Lower lobe of right lung (tissue), 2 donors: ENCODE measurements around the gene PLOD3. TPM values are rescaled to one million over a fixed set of nuclear protein-coding genes. Genes with fewer than 3 reads are reported as not detected.

Experiments used
- ATAC-seq, 2 donors: fragments of 200-7000 bp; cut with Tn5 transposase; one replicate each; pipeline ENCODE4 v1.9.1; 2020 to 2022; ENCODE audit warnings: mild to moderate bottlenecking in 2 of 2, moderate library complexity in 2 of 2
- DNase-seq: peaks from one replicate; pipeline ENCODE4 v3.0.0-alpha.2; 2020
- H3K27ac ChIP-seq: fragments of 200-600 bp; one replicate; pipeline ENCODE4 v1.8.0; 2022
- H3K27me3 ChIP-seq: fragments of 200-600 bp; one replicate; pipeline ENCODE4 v1.8.0; 2022; ENCODE audit warnings: low read depth
- H3K36me3 ChIP-seq: fragments of 200-600 bp; one replicate; pipeline ENCODE4 v1.8.0; 2022; ENCODE audit warnings: mild to moderate bottlenecking
- H3K4me1 ChIP-seq: fragments of 200-600 bp; one replicate; pipeline ENCODE4 v1.8.0; 2022
- H3K4me3 ChIP-seq: fragments of 200-600 bp; one replicate; pipeline ENCODE4 v1.8.0; 2022; ENCODE audit warnings: mild to moderate bottlenecking
- H3K9me3 ChIP-seq: fragments of 200-600 bp; one replicate; pipeline ENCODE4 v1.8.0; 2022
- intact Hi-C: fragments of 100-400 bp; cut with DNase I; formaldehyde crosslinking; loops from one replicate; pipeline ENCODE4 v1.11.0; 2022
- total RNA-seq: library from RNA; stranded (reverse); fragmentation: NEBNext Ultra II Directional; extraction: Animal tissue kit (Norgen Biotek cat#: 25700); gene quantifications from one replicate; pipeline ENCODE4 v1.2.1, GENCODE V29; 2021
- TF ChIP-seq, protein P1 (sequence below): fragments of 200-600 bp; IDR thresholded peaks from one replicate; pipeline ENCODE4 v1.8.0; 2022; ENCODE audit warnings: antibody characterized with exemption, mild to moderate bottlenecking
- donor health status: DM: no; HTN: yes; CAD: no; lungs with severe emphysema.

Gene PLOD3
- total RNA-seq, 1 donor from 2014 or later = 87.9 TPM

DNA sequence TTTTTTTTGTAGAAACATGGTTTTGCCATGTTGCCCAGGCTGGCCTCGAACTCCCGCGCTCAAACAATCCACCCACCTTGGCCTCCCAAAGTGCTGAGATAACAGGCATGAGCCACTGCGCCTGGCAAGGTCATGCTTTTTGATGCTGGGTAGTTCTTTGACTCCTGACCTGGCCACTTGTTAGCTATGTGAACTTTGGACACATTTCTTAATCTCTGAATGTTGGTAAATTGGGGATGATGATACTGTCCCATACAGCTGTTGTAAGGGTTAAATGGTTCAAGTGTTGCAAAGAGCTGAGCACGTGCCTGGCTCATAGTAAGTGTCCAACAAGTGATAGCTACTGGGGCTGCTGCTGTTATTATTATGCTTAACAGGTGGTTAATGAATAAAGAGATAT lies 2.9 kb upstream of the PLOD3 start:
- ATAC-seq (no peak), DNase-seq (no peak)
- Histone ChIP-seq H3K4me1 (peaks cover 30% of the 10 kb centered on the region), H3K9me3 (no peaks in the 10 kb centered on the region), H3K36me3 (peaks cover 47% of the 10 kb centered on the region), H3K27me3 (no peaks in the 10 kb centered on the region), H3K27ac (no peak overlapping the region), H3K4me3 (no peak overlapping the region)
- TF ChIP-seq, protein P1, sequence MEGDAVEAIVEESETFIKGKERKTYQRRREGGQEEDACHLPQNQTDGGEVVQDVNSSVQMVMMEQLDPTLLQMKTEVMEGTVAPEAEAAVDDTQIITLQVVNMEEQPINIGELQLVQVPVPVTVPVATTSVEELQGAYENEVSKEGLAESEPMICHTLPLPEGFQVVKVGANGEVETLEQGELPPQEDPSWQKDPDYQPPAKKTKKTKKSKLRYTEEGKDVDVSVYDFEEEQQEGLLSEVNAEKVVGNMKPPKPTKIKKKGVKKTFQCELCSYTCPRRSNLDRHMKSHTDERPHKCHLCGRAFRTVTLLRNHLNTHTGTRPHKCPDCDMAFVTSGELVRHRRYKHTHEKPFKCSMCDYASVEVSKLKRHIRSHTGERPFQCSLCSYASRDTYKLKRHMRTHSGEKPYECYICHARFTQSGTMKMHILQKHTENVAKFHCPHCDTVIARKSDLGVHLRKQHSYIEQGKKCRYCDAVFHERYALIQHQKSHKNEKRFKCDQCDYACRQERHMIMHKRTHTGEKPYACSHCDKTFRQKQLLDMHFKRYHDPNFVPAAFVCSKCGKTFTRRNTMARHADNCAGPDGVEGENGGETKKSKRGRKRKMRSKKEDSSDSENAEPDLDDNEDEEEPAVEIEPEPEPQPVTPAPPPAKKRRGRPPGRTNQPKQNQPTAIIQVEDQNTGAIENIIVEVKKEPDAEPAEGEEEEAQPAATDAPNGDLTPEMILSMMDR = no peak
- intact Hi-C loops = no loop called here

DNA sequence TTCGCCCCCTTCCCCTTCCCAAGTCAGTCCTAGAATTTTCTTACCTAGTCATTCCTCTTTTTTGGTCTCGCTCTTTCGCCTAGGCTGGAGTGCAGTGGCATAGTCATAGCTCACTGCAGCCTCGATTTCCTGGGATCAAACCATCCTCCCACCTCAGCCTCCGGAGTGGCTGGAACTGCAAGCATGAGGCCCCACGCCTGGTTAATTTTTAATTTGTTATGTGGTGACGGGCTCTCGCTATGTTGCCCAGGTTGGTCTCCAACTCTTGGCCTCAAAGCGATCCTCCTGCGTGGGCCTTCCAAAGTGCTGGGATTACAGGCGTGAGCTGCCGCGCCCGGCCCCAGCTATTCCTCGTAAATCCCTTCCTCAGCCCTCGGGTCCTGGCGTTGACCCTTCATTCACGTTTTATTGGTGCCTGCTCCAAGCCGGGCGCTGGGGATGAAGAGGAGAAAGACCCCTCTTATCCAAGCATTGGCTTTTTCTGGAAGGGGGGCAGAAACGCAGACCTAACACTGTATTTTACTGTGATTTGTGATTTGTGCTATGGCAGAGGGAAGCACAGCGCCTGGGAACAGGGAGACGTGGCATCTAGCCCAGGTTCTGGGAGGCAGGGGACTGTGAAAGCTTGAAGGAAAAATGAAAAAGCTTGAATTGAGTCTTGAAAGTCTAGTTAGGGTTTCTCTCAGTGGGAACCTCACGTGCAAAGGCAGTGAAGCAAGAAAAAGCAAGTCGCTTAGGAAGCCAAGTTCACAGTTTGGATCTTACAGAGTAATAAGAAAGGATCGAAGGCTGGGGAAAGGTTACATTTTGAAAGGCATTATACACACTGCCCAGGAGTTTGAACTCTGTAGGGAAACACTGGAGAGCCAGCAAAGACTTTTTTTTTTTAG lies 1.1 kb upstream of the PLOD3 start:
- Histone ChIP-seq H3K27me3 (no peaks in the 10 kb centered on the region), H3K9me3 (no peaks in the 10 kb centered on the region), H3K4me3 (peak overlapping the region; percentile 94), H3K27ac (peak overlapping the region; percentile 93), H3K4me1 (peaks cover 30% of the 10 kb centered on the region), H3K36me3 (peaks cover 47% of the 10 kb centered on the region)
- ATAC-seq = peak in 1 of 2 donors; percentile 1
- intact Hi-C loops = no loop called here
- TF ChIP-seq, protein P1 = no peak
- no peak for DNase-seq

DNA sequence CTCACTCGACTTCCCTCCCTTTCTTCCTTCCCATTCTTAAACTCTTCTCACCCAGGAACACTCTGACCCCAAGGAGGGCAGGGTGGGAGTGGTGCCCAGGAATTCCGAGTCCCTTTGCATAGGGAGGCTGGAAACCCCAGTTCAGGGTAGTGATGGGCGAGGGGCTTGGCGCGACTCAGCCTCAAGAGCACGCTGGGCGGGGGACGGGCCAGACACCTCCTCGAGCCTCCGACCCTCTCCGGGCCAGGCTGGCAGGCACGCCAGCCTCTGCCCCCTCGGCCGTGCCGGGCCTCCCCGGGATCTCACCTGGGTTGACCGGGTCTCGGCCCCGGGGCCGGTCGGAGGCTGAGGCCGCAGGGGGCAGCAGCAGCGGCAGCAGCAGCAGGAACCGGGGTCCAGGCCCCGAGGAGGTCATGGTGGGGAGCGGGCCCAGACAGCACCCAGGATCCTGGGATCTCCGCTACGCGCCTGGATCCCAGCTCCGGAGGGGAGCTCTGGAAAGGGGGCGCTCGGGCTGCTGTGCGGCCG lies 457 bp downstream of the PLOD3 start:
- peak overlapping the region; percentile 93 for H3K27ac ChIP-seq
- H3K4me1 ChIP-seq = peaks cover 30% of the 10 kb centered on the region
- H3K9me3 ChIP-seq = no peaks in the 10 kb centered on the region
- TF ChIP-seq, protein P1 = no peak
- H3K27me3 ChIP-seq = no peaks in the 10 kb centered on the region
- DNase-seq (no peak), ATAC-seq (peak in 1 of 2 donors; percentile 15)
- intact Hi-C loops = no loop called here
- H3K36me3 ChIP-seq = peaks cover 49% of the 10 kb centered on the region
- peak overlapping the region; percentile 94 for H3K4me3 ChIP-seq

DNA sequence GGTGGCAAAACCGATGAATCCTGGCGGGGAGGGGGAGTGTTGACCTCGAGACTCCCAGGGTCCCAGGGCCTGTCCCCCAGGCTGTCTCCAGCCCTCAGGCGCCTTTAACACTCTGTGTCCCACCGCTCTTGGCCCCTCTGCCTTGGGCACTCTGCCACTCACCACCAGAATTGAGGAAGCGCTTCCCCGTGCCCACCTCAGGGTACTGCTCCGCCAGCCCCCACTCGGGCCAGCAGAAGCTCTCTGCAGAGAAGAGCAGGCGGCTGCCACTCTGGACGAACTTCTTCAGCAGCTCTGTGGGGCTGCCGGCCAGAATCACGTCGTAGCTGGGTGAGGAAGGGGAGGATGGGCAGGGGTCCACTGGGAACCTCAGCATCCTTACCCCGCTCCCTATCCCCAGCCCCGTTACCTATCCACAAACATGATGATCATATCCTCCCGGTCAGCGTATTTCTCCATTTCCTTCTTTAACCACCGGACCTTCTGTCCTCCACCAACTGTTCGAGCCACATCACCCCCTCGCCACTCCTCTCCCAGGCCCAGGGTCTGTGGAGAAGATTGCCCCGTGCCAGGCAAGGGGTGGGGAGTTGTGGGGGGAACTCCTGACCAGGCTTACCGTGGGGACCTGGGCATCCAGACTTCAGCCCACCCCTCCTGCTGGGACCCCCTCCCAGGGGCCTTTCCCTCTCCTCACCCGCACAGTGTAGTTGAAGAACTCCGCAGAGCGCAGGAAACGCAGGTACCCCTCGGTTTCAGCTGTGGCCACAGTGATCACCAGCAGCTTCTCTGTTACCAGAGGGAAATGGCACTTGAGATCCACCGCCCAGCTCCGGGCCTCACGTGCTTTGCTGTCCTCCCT lies 1.2 kb downstream of the PLOD3 start:
- intact Hi-C loops = no loop called here
- peak; percentile 59 for DNase-seq
- peak overlapping the region; percentile 94 for H3K4me3 ChIP-seq
- H3K9me3 ChIP-seq = no peaks in the 10 kb centered on the region
- ATAC-seq = peak; percentile 2 to 18
- no peaks in the 10 kb centered on the region for H3K27me3 ChIP-seq
- TF ChIP-seq, protein P1 = no peak
- H3K36me3 ChIP-seq = peaks cover 50% of the 10 kb centered on the region
- H3K4me1 ChIP-seq = peaks cover 30% of the 10 kb centered on the region
- peak overlapping the region; percentile 93 for H3K27ac ChIP-seq

DNA sequence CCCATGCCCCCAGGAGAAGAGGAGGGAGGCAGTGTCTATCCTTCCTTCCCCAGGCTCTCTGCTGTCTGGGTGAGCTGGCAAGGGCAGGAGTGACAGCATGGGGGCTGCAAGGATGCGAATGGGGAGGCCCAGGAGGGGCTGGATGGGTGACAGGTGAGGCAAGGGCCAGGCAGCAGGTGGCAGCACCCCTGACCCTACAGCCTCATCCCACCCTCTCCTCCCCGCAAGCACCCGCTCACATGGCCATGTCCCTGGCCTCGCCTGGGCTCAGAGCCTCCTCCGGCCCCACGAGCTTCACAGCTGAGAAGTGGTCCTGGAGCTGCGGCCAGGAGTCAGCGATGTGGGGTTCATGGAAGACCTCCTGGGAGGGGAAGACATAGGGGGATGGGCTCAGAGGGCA lies 5.4 kb downstream of the PLOD3 start:
- Histone ChIP-seq H3K4me3 (no peak overlapping the region), H3K27me3 (no peaks in the 10 kb centered on the region), H3K4me1 (peaks cover 10% of the 10 kb centered on the region), H3K36me3 (peaks cover 85% of the 10 kb centered on the region), H3K27ac (no peak overlapping the region), H3K9me3 (no peaks in the 10 kb centered on the region)
- DNase-seq (no peak), ATAC-seq (no peak)
- TF ChIP-seq, protein P1 = no peak
- intact Hi-C loops = no loop called here
